H9 (cell line): ENCODE measurements around the gene ADAMTS17. TPM values are rescaled to one million over a fixed set of nuclear protein-coding genes. Genes with fewer than 3 reads are reported as not detected.

Experiments used
- DNase-seq: peaks from one replicate; pipeline ENCODE4 v3.0.0-alpha.2; 2017
- H2AFZ ChIP-seq: one replicate; pipeline ENCODE4 v1.6.1; 2013; ENCODE audit warnings: mild to moderate bottlenecking, low read length, control low read depth, moderate library complexity
- H2AK5ac ChIP-seq: 2 replicates; pipeline ENCODE4 v1.6.1; 2013; ENCODE audit warnings: low read length, control low read depth, mixed read lengths; ENCODE audit not compliant: insufficient read length
- H2BK120ac ChIP-seq: one replicate; pipeline ENCODE4 v1.6.1; 2013; ENCODE audit warnings: low read depth, mild to moderate bottlenecking, low read length, control low read depth, inconsistent platforms; ENCODE audit not compliant: poor library complexity, severe bottlenecking
- H2BK12ac ChIP-seq: 2 replicates; pipeline ENCODE4 v1.6.1; 2013; ENCODE audit warnings: low read length, control low read depth, mixed read lengths, low read depth; ENCODE audit not compliant: insufficient read length
- H2BK15ac ChIP-seq: 2 replicates; pipeline ENCODE4 v1.6.1; 2013; ENCODE audit warnings: low read depth, low read length, control low read depth
- H2BK20ac ChIP-seq: one replicate; pipeline ENCODE4 v1.6.1; 2013; ENCODE audit warnings: low read depth, mild to moderate bottlenecking, low read length, control low read depth, inconsistent platforms; ENCODE audit not compliant: poor library complexity, severe bottlenecking
- H2BK5ac ChIP-seq: 2 replicates; pipeline ENCODE4 v1.6.1; 2013; ENCODE audit warnings: low read length, control low read depth, mixed read lengths; ENCODE audit not compliant: insufficient read length
- H3K14ac ChIP-seq: 2 replicates; pipeline ENCODE4 v1.6.1; 2013; ENCODE audit warnings: low read length, control low read depth; ENCODE audit not compliant: insufficient read depth
- H3K18ac ChIP-seq: 2 replicates; pipeline ENCODE4 v1.6.1; 2013; ENCODE audit warnings: low read depth, mild to moderate bottlenecking, mixed read lengths, low read length, control low read depth; ENCODE audit not compliant: insufficient read length
- H3K23ac ChIP-seq: 2 replicates; pipeline ENCODE4 v1.6.1; 2013; ENCODE audit warnings: low read length, control low read depth, mixed read lengths, low read depth; ENCODE audit not compliant: insufficient read length
- H3K23me2 ChIP-seq: 2 replicates; pipeline ENCODE4 v1.6.1; 2013; ENCODE audit warnings: low read depth, mild to moderate bottlenecking, mixed read lengths, low read length, control low read depth; ENCODE audit not compliant: insufficient read length, poor library complexity, severe bottlenecking
- H3K27ac ChIP-seq: 2 replicates; pipeline ENCODE4 v1.5.1; 2013; ENCODE audit warnings: low read length, control low read depth, mixed read lengths, low read depth; ENCODE audit not compliant: insufficient read length
- H3K27me3 ChIP-seq: 2 replicates; pipeline ENCODE4 v1.6.1; 2013; ENCODE audit warnings: low read length, control low read depth, inconsistent platforms; ENCODE audit not compliant: insufficient read depth
- H3K4ac ChIP-seq: 2 replicates; pipeline ENCODE4 v1.6.1; 2013; ENCODE audit warnings: low read depth, mild to moderate bottlenecking, control low read depth, inconsistent platforms, low read length, moderate library complexity
- H3K4me1 ChIP-seq: 2 replicates; pipeline ENCODE4 v1.6.1; 2013; ENCODE audit warnings: low read length, control low read depth, inconsistent platforms; ENCODE audit not compliant: insufficient read depth
- H3K4me2 ChIP-seq: 2 replicates; pipeline ENCODE4 v1.6.1; 2013; ENCODE audit warnings: low read length, control low read depth, mixed read lengths; ENCODE audit not compliant: insufficient read length, insufficient read depth
- H3K56ac ChIP-seq: 2 replicates; pipeline ENCODE4 v1.6.1; 2013; ENCODE audit warnings: low read depth, mild to moderate bottlenecking, mixed read lengths, low read length, control low read depth; ENCODE audit not compliant: insufficient read length
- H3K79me1 ChIP-seq: 2 replicates; pipeline ENCODE4 v1.6.1; 2013; ENCODE audit warnings: low read depth, mild to moderate bottlenecking, moderate library complexity, low read length, control low read depth, inconsistent platforms; ENCODE audit not compliant: insufficient read depth, poor library complexity, severe bottlenecking
- H3K79me2 ChIP-seq: 2 replicates; pipeline ENCODE4 v1.6.1; 2013; ENCODE audit warnings: low read length, control low read depth, inconsistent platforms; ENCODE audit not compliant: insufficient read depth
- H3K9ac ChIP-seq: 2 replicates; pipeline ENCODE4 v1.6.1; 2013; ENCODE audit warnings: low read length, control low read depth, mixed read lengths; ENCODE audit not compliant: insufficient read length; ENCODE audit errors: extremely low read depth
- H3K9me3 ChIP-seq: one replicate; pipeline ENCODE4 v1.6.1; 2013; ENCODE audit warnings: low read depth, low read length, inconsistent platforms; ENCODE audit not compliant: control insufficient read depth
- H3T11ph ChIP-seq: one replicate; pipeline ENCODE4 v1.6.1; 2013; ENCODE audit warnings: mild to moderate bottlenecking, low read length, control low read depth, inconsistent platforms
- H4K20me1 ChIP-seq: one replicate; pipeline ENCODE4 v1.6.1; 2013; ENCODE audit not compliant: control insufficient read depth, insufficient read length, insufficient read depth
- H4K5ac ChIP-seq: 2 replicates; pipeline ENCODE4 v1.6.1; 2013; ENCODE audit warnings: low read depth, mild to moderate bottlenecking, mixed read lengths, low read length, control low read depth; ENCODE audit not compliant: insufficient read length
- H4K8ac ChIP-seq: replicated peaks from 2 replicates; pipeline ENCODE4 v1.6.1; 2013; ENCODE audit warnings: low read length, control low read depth, mixed read lengths, low read depth; ENCODE audit not compliant: insufficient read length
- H4K91ac ChIP-seq: 2 replicates; pipeline ENCODE4 v1.6.1; 2013; ENCODE audit warnings: low read depth, mild to moderate bottlenecking, moderate library complexity, mixed read lengths, low read length, control low read depth; ENCODE audit not compliant: insufficient read length
- H3K27ac Mint-ChIP-seq, 3 experiments: 2 replicates in 2 of 3; 3 replicates in 1 of 3; pipeline ENCODE4 v1.8.0; 2020 to 2021; ENCODE audit warnings: mixed read lengths in 3 of 3, mild to moderate bottlenecking in 1 of 3, moderate library complexity in 1 of 3
- H3K27me3 Mint-ChIP-seq: 2 replicates; pipeline ENCODE4 v1.8.0; 2021; ENCODE audit warnings: low read depth, mild to moderate bottlenecking, moderate library complexity, mixed read lengths
- H3K36me3 Mint-ChIP-seq, 3 experiments: 2 replicates in 2 of 3; 3 replicates in 1 of 3; pipeline ENCODE4 v1.8.0; 2020 to 2021; ENCODE audit warnings: low read depth in 3 of 3, mixed read lengths in 3 of 3; ENCODE audit not compliant: insufficient read depth in 1 of 3
- H3K4me1 Mint-ChIP-seq, 2 experiments: 2 replicates each; pipeline ENCODE4 v1.8.0; 2020; ENCODE audit warnings: mixed read lengths in 2 of 2
- H3K4me3 Mint-ChIP-seq, 2 experiments: 2 replicates in 1 of 2; 3 replicates in 1 of 2; pipeline ENCODE4 v1.8.0; 2020 to 2021; ENCODE audit warnings: mild to moderate bottlenecking in 2 of 2, mixed read lengths in 2 of 2, moderate library complexity in 1 of 2
- H3K9me3 Mint-ChIP-seq, 2 experiments: 2 replicates in 1 of 2; 3 replicates in 1 of 2; pipeline ENCODE4 v1.8.0; 2020; ENCODE audit warnings: mild to moderate bottlenecking in 2 of 2, mixed read lengths in 2 of 2, moderate library complexity in 1 of 2
- CTCF ChIP-seq: fragments of 200-600 bp; sonication (generic); conservative IDR thresholded peaks from 3 replicates; pipeline ENCODE4 v1.8.0; 2021; ENCODE audit warnings: antibody characterized with exemption, mild to moderate bottlenecking
- WGBS: extraction: QIAGEN DNeasy Blood & Tissue Kit; methylation state at CpG from one replicate; pipeline ENCODE4 v1.1.7; 2013; ENCODE audit warnings: missing lambda C conversion rate, low lambda C conversion rate, mixed read lengths; ENCODE audit not compliant: insufficient read length; ENCODE audit errors: extremely low coverage; 5-methylcytosine and 5-hydroxymethylcytosine counted together
- total RNA-seq: library from RNA; stranded (reverse); gene quantifications from 2 replicates; pipeline ENCODE4 v1.2.1, GENCODE V29; 2021

ADAMTS17 gene
- total RNA-seq, 1 experiment from 2014 or later, result 2.9 TPM

GRCh38 chr15:100134089-100134583 lies 207.6 kb downstream of the ADAMTS17 start:
- no peak overlapping the region for H3K23ac ChIP-seq
- no peak overlapping the region for H4K5ac ChIP-seq
- no peak overlapping the region for H2BK12ac ChIP-seq
- H4K91ac ChIP-seq, result no peak overlapping the region
- no peak overlapping the region for H3K14ac ChIP-seq
- H2AK5ac ChIP-seq, result no peak overlapping the region
- no peaks in the 10 kb centered on the region for H3K23me2 ChIP-seq
- Mint-ChIP-seq H3K4me3 (no peak overlapping the region), H3K36me3 (0 out of 7 replicates have a peak, but pooled peaks cover 0 to 3% (median 0%) of the 10 kb centered on the region in 3 experiments), H3K9me3 (no peaks in the 10 kb centered on the region), H3K4me1 (0 out of 4 replicates have a peak, but pooled peaks cover 0 to 2% of the 10 kb centered on the region in 2 experiments), H3K27ac (no peak overlapping the region), H3K27me3 (peaks cover 11% of the 10 kb centered on the region)
- no peak overlapping the region for H3K4me2 ChIP-seq
- H2BK15ac ChIP-seq, result no peak overlapping the region
- H3K79me1 ChIP-seq, result no peaks in the 10 kb centered on the region
- H3K4me1 ChIP-seq, result no peaks in the 10 kb centered on the region
- H2BK5ac ChIP-seq, result no peak overlapping the region
- H4K20me1 ChIP-seq, result no peaks in the 10 kb centered on the region
- H3K4ac ChIP-seq, result no peak overlapping the region
- no peak for DNase-seq
- no peaks in the 10 kb centered on the region for H3K27me3 ChIP-seq
- H2AFZ ChIP-seq, result no peak overlapping the region
- no peak for TF ChIP-seq CTCF
- no peak overlapping the region for H3K27ac ChIP-seq
- H3K18ac ChIP-seq, result no peak overlapping the region
- H3K79me2 ChIP-seq, result no peaks in the 10 kb centered on the region
- H3K9me3 ChIP-seq, result no peaks in the 10 kb centered on the region
- H3T11ph ChIP-seq, result no peak overlapping the region
- no peak overlapping the region for H3K56ac ChIP-seq
- WGBS, result no CpG with 5 or more reads among the region's 7 CpGs
- no peak overlapping the region for H4K8ac ChIP-seq
- no peak overlapping the region for H3K9ac ChIP-seq
- H2BK20ac ChIP-seq, result no peak overlapping the region
- no peak overlapping the region for H2BK120ac ChIP-seq
